NCI-H187 (cell line): ENCODE results near the gene IP6K2.

Experiments
- DNase-seq, 2 experiments: peaks; one replicate each; lab custom pipeline; 2025; lab: John Stamatoyannopoulos, UW

Gene IP6K2

GRCh38 chr3:48688032-48688736 is 28.8 kb downstream of the IP6K2 start:
- DNase-seq = no peak

- no peak for DNase-seq
Observed at GRCh38 chr3:48687220-48687678, 29.8 kb downstream of the IP6K2 start.

GRCh38 chr3:48686538-48687219 is 30.3 kb downstream of the IP6K2 start:
- DNase-seq = no peak

- DNase-seq = peak; percentile 50 to 52
Observed at GRCh38 chr3:48685603-48686511, 31.2 kb downstream of the IP6K2 start, which contains the start of gene NCKIPSD. Gene NCKIPSD (minus strand): TSS chr3:48685915. CDS start chr3:48685807, 108 bp downstream.

- DNase-seq = no peak
Observed at GRCh38 chr3:48685293-48685602, 31.8 kb downstream of the IP6K2 start.

GRCh38 chr3:48684480-48685143 is 32.4 kb downstream of the IP6K2 start:
- DNase-seq = no peak

- no peak for DNase-seq
Observed at GRCh38 chr3:48684054-48684349, 33.0 kb downstream of the IP6K2 start.

GRCh38 chr3:48682786-48683185 is 34.2 kb downstream of the IP6K2 start:
- no peak for DNase-seq

- no peak for DNase-seq
Observed at GRCh38 chr3:48681974-48682610, 34.9 kb downstream of the IP6K2 start.

- no peak for DNase-seq
Observed at GRCh38 chr3:48681541-48681880, 35.5 kb downstream of the IP6K2 start.

GRCh38 chr3:48680811-48681540 is 36.0 kb downstream of the IP6K2 start:
- no peak for DNase-seq

- no peak for DNase-seq
Observed at GRCh38 chr3:48679411-48680391, 37.3 kb downstream of the IP6K2 start.

GRCh38 chr3:48678566-48679380 is 38.2 kb downstream of the IP6K2 start:
- no peak for DNase-seq

GRCh38 chr3:48678056-48678455 is 39.0 kb downstream of the IP6K2 start:
- DNase-seq = no peak

GRCh38 chr3:48674505-48674904 is 42.5 kb downstream of the IP6K2 start:
- no peak for DNase-seq

- no peak for DNase-seq
Observed at GRCh38 chr3:48672522-48672921, 44.5 kb downstream of the IP6K2 start.

GRCh38 chr3:48664929-48665328 is 52.1 kb downstream of the IP6K2 start:
- no peak for DNase-seq

GRCh38 chr3:48664313-48664644 is 52.7 kb downstream of the IP6K2 start:
- no peak for DNase-seq
